GM12878 (cell line): ENCODE results near the gene CENATAC. TPM values are rescaled to one million over a fixed set of nuclear protein-coding genes. Genes with fewer than 3 reads are reported as not detected.

Experiments
- CEBPB ChIP-seq, 2 experiments: fragments of 150-350 bp in 1 of 2; IDR thresholded peaks; 2 replicates each; pipeline ENCODE4 v1.6.1; 2012 to 2014; ENCODE audit warnings: low read depth in 2 of 2, low read length in 2 of 2, borderline replicate concordance in 1 of 2, inconsistent platforms in 1 of 2
- CTCF ChIP-seq, 3 experiments: IDR thresholded peaks in 2 of 3; conservative IDR thresholded peaks in 1 of 3; 2 replicates each; pipeline ENCODE4 v1.5.1; 2011; ENCODE audit warnings: low read depth in 3 of 3, low read length in 3 of 3, mild to moderate bottlenecking in 3 of 3, control low read depth in 2 of 3, moderate library complexity in 2 of 3, inconsistent platforms in 1 of 3, mixed read lengths in 1 of 3; ENCODE audit not compliant: control insufficient read depth in 2 of 3, insufficient read depth in 1 of 3; ENCODE audit errors: extremely low read depth in 1 of 3
- E2F8 ChIP-seq: fragments of 450-650 bp; IDR thresholded peaks from 2 replicates; pipeline ENCODE4 v1.6.1; 2018; ENCODE audit warnings: mild to moderate bottlenecking, low read depth, moderate library complexity; ENCODE audit not compliant: partially characterized antibody
- EED ChIP-seq: sonication (generic); IDR thresholded peaks from 2 replicates; pipeline ENCODE4 v1.6.1; 2016; ENCODE audit warnings: antibody characterized with exemption, low read depth
- ELK1 ChIP-seq: IDR thresholded peaks from 2 replicates; pipeline ENCODE4 v1.6.1; 2012; ENCODE audit warnings: low read depth, low read length, improper control_type of control experiment
- ETV6 ChIP-seq, 2 experiments: fragments of 450-650 bp in 1 of 2; IDR thresholded peaks in 1 of 2; conservative IDR thresholded peaks in 1 of 2; 2 replicates each; pipeline ENCODE4 v1.6.1; 2014; ENCODE audit warnings: antibody characterized with exemption in 1 of 2, borderline replicate concordance in 1 of 2, low read depth in 1 of 2, mild to moderate bottlenecking in 1 of 2, moderate library complexity in 1 of 2
- EZH2 ChIP-seq: IDR thresholded peaks from 2 replicates; pipeline ENCODE4 v1.6.1; 2012; ENCODE audit warnings: low read depth, mild to moderate bottlenecking, control low read depth, inconsistent platforms, low read length, borderline replicate concordance; ENCODE audit not compliant: control insufficient read depth
- HDAC6 ChIP-seq: fragments of 200-600 bp; sonication (generic); IDR thresholded peaks from one replicate; pipeline ENCODE4 v1.8.0; 2017; ENCODE audit warnings: antibody characterized with exemption; ENCODE audit not compliant: unreplicated experiment
- IRF5 ChIP-seq: fragments of 450-650 bp; IDR thresholded peaks from 2 replicates; pipeline ENCODE4 v1.6.1; 2017; ENCODE audit warnings: borderline replicate concordance
- MEF2A ChIP-seq: IDR thresholded peaks from 2 replicates; pipeline ENCODE4 v1.6.1; 2011; ENCODE audit warnings: low read depth, mild to moderate bottlenecking, low read length, moderate library complexity; ENCODE audit not compliant: insufficient read depth
- RBBP5 ChIP-seq: fragments of 200-600 bp; sonication (generic); conservative IDR thresholded peaks from 2 replicates; pipeline ENCODE4 v1.6.1; 2016
- RCOR1 ChIP-seq: conservative IDR thresholded peaks from 2 replicates; pipeline ENCODE4 v1.6.1; 2012; ENCODE audit warnings: low read depth, low read length, improper control_type of control experiment
- RELA ChIP-seq: fragments of 450-650 bp; IDR thresholded peaks from 2 replicates; pipeline ENCODE4 v1.8.0; 2014; ENCODE audit warnings: borderline replicate concordance; ENCODE audit not compliant: partially characterized antibody
- RUNX3 ChIP-seq: IDR thresholded peaks from 2 replicates; pipeline ENCODE4 v1.6.1; 2012; ENCODE audit warnings: low read length, inconsistent platforms
- SIN3A ChIP-seq: IDR thresholded peaks from 2 replicates; pipeline ENCODE4 v1.6.1; 2012; ENCODE audit warnings: low read depth, low read length, improper control_type of control experiment
- SMARCA5 ChIP-seq: fragments of 450-650 bp; IDR thresholded peaks from 2 replicates; pipeline ENCODE4 v1.6.1; 2017; ENCODE audit warnings: mild to moderate bottlenecking
- TAF1 ChIP-seq: IDR thresholded peaks from 2 replicates; pipeline ENCODE4 v1.6.1; 2011; ENCODE audit warnings: mild to moderate bottlenecking, low read depth, low read length, borderline replicate concordance
- YY1 ChIP-seq: IDR thresholded peaks from 2 replicates; pipeline ENCODE4 v1.6.1; 2011; ENCODE audit warnings: low read depth, mild to moderate bottlenecking, low read length
- ZNF217 ChIP-seq: fragments of 450-650 bp; IDR thresholded peaks from 2 replicates; pipeline ENCODE4 v1.6.1; 2017; ENCODE audit warnings: antibody characterized with exemption, mild to moderate bottlenecking
- ZNF384 ChIP-seq: IDR thresholded peaks from 2 replicates; pipeline ENCODE4 v1.6.1; 2012; ENCODE audit warnings: low read depth, mild to moderate bottlenecking, low read length, improper control_type of control experiment, borderline replicate concordance
- ZSCAN29 ChIP-seq: fragments of 450-650 bp; IDR thresholded peaks from 2 replicates; pipeline ENCODE4 v1.6.1; 2017; ENCODE audit warnings: mild to moderate bottlenecking, moderate library complexity
- polyA plus RNA-seq, 11 experiments: library from polyadenylated mRNA; depleted of rRNA in 4 of 11; unstranded in 6 of 11; stranded (reverse) in 5 of 11; fragments of >200 nt; fragmentation: Nextera tagmentation in 4 of 11; fragmentation: Illumina TruSeq in 1 of 11; extraction: Ambion mirVana in 4 of 11; extraction: Trizol in 1 of 11; gene quantifications; 1 replicate in 1 of 11; 2 replicates in 10 of 11; pipeline versions ENCODE4 v1.2.1 to v1.2.3, GENCODE V29; 2011 to 2016; ENCODE audit warnings: inconsistent platforms in 2 of 11, missing spikeins in 2 of 11, low read depth in 1 of 11
- total RNA-seq, 4 experiments: library from RNA; depleted of rRNA in 3 of 4; stranded (reverse); fragments of >200 nt in 3 of 4; fragmentation: Illumina TruSeq in 1 of 4; extraction: Trizol in 1 of 4; gene quantifications; 2 replicates each; pipeline versions ENCODE4 v1.2.1 to v1.2.3, GENCODE V29; 2013 to 2021

CENATAC gene
- total and polyA plus RNA-seq, 10 of the 15 experiments (the other 5 are each of a cell fraction or from before 2014, with no cell fraction given), result 4.8 to 37.1 (median 24.1) TPM

- TF ChIP-seq E2F8, result peak; percentile 90
- peak; percentile 96 for TF ChIP-seq TAF1
- no peak for TF ChIP-seq IRF5
- peak; percentile 35 for TF ChIP-seq RELA
- TF ChIP-seq ZSCAN29, result no peak
- TF ChIP-seq MEF2A, result 0 out of 2 replicates have a peak, but pooled peaks have one; percentile 32
- TF ChIP-seq ETV6 (conservative IDR thresholded peaks at IDR 0.05 in 1 of 2, IDR thresholded peaks at IDR 0.05 in 1 of 2; ENCODE audit: borderline replicate concordance in 1 of 2, low read depth in 1 of 2), result no peak; a peak in 1 of 4 replicates
- TF ChIP-seq EZH2, result no peak
- TF ChIP-seq CTCF (IDR thresholded peaks at IDR 0.05 in 2 of 3, conservative IDR thresholded peaks at IDR 0.05 in 1 of 3; ENCODE audit: control insufficient read depth in 2 of 3, extremely low read depth in 1 of 3, insufficient read depth in 1 of 3, low read depth in 3 of 3, low read length in 3 of 3), result no peak
- no peak for TF ChIP-seq EED
- 0 out of 2 replicates have a peak, but pooled peaks have one; percentile 23 for TF ChIP-seq RCOR1
- no peak for TF ChIP-seq ZNF217
- peak; percentile 95 for TF ChIP-seq YY1
- TF ChIP-seq SIN3A, result no peak; the same call in 1 of the 2 replicates
- TF ChIP-seq RBBP5, result no peak
- no peak for TF ChIP-seq CEBPB (IDR thresholded peaks at IDR 0.05; ENCODE audit: borderline replicate concordance in 1 of 2, low read depth in 2 of 2, low read length in 2 of 2)
- peak; percentile 11; the same call in 1 of the 2 replicates for TF ChIP-seq ELK1
- TF ChIP-seq HDAC6, result peak; percentile 63
- TF ChIP-seq SMARCA5, result peak; percentile 55; the same call in 1 of the 2 replicates
- no peak for TF ChIP-seq ZNF384
- peak; percentile 88 for TF ChIP-seq RUNX3
Observed at GRCh38 chr11:119018074-119018938, 20.4 kb downstream of the CENATAC start, which contains the start of the genes RPS25 and TRAPPC4 (continued).
